ENCODE data around the gene CDK16.

CDK16 gene

GRCh38 chrX:47186096-47186740 lies 32.3 kb upstream of the CDK16 start:
- no peak for ATAC-seq

DNA sequence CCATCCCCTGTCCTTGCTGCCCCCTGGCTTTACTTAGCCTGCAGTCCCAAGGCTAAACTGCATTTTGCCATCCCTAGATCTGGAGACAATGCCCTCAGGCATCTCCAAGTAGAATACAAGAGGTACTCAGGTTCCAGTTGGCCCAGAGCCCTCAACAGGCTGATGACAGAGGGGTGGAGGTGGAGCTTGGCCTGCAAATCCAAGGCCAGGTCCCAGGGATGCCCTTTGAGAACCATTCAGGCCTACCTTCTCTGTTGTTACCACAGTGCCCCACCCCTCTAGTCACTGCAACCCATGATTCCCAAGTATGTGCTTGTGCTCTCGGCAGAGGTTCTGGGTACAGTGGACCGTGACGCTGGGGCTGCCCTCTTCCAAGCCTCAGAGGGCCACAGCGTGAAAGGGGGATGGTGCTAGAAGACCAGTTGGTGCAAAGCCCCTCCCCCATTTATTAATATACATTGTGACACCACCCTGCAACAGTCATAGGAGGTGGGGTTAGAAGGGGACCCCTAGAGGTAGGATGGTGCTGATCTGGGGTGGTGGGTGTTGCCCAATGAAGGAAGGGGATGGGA lies 31.3 kb upstream of the CDK16 start:
- ATAC-seq: no peak

- ATAC-seq: no peak
Observed at GRCh38 chrX:47189906-47190305, 28.6 kb upstream of the CDK16 start.

GRCh38 chrX:47190445-47191269 lies 27.8 kb upstream of the CDK16 start:
- ATAC-seq: peak; percentile 83 to 85

- peak; percentile 27 to 31 for ATAC-seq
Observed at GRCh38 chrX:47191331-47191730, 27.1 kb upstream of the CDK16 start.

GRCh38 chrX:47191806-47192401 lies 26.6 kb upstream of the CDK16 start:
- no peak for ATAC-seq

- ATAC-seq: peak; percentile 69 to 71
Observed at GRCh38 chrX:47193475-47194193, 24.8 kb upstream of the CDK16 start, which contains the start of gene UBA1. TSS of gene UBA1 (plus strand) at chrX:47193829. CDS start at chrX:47198803, 4,974 bp downstream.

- ATAC-seq: no peak
Observed at GRCh38 chrX:47194194-47194787, 24.2 kb upstream of the CDK16 start.

- no peak for ATAC-seq
Observed at GRCh38 chrX:47196098-47196497, 22.4 kb upstream of the CDK16 start.

GRCh38 chrX:47197526-47197925 lies 21.0 kb upstream of the CDK16 start:
- ATAC-seq: no peak

GRCh38 chrX:47198026-47198686 lies 20.3 kb upstream of the CDK16 start:
- no peak for ATAC-seq

DNA sequence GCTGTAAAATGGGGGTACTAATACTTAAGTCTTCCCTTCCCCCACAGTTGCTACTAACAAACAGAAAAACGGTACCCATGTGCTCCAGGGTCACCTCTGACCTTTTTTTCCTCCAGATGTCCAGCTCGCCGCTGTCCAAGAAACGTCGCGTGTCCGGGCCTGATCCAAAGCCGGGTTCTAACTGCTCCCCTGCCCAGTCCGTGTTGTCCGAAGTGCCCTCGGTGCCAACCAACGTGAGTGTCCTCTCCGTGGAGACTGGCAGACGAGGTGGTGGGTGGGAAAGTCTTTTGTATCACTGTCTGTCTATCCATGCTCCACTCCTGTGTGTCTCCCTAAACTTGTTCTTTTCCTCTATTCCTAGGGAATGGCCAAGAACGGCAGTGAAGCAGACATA lies 19.8 kb upstream of the CDK16 start:
- ATAC-seq: no peak

GRCh38 chrX:47199286-47199685 lies 19.2 kb upstream of the CDK16 start:
- ATAC-seq: no peak

DNA sequence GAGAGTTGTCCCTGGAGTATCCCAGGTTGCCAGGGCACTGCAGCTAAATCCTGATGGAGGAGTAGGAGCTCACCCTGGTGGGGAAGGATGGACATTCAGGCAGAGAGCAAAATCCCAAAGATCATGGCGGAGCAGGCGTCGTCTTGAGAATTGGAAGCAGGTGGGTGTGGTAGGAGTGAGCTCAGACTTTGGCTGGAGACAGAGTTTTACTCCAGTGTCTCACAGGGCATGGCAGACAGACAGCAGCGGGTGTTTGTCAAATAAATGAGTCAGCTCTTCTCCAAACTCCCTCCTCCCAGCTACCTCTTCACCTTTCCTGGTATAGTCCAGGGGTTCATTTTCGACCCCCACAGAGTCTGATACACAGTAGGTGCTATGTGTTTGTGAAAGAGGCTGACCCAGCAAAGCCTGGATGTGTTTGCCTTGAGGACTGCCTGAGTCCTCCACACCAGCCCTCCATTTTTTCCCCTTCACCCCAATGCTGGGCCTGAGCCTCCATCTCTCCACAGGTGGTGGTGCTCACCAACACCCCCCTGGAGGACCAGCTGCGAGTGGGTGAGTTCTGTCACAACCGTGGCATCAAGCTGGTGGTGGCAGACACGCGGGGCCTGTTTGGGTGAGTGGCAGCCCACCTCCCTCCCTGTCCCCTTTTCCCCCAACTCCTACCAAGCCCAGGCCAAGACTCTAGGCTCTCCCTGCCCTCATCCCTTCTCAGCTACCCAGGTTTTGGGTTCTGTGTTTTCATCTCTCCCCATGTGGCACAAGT lies 17.9 kb upstream of the CDK16 start:
- ATAC-seq: no peak

DNA sequence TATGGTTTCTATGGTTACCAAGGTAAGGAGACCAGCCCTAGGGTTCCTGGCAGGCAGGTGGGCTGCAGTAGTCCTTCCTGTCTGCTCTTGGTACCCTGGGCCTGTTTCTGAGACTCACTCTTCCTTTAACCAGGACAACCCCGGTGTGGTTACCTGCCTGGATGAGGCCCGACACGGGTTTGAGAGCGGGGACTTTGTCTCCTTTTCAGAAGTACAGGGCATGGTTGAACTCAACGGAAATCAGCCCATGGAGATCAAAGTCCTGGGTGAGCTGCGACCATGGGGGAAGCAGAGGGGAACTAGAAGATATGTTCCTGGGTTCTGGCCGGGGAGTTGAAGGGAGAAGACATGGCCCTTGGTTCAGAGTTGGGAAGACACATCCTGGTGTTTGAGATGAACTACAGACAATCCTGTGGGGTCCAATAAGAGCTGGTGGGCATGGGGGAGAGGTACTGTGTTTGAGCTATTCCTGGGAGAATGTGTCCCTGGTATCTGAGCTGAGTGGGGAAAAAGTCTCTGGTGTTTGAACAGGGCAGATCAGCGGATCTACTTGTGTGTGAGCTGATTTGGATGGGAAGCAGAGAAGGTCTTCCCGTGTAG lies 17.0 kb upstream of the CDK16 start:
- no peak for ATAC-seq

DNA sequence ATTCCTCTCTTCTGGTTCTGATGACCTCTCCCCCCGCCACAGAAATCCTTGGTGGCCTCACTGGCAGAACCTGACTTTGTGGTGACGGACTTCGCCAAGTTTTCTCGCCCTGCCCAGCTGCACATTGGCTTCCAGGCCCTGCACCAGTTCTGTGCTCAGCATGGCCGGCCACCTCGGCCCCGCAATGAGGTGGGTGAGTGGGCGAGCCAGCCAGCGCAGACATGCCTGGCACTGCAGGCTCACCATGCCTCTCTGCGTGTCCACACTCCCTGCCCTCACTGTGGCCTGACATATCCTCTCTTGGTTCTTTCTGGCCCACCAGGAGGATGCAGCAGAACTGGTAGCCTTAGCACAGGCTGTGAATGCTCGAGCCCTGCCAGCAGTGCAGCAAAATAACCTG lies 16.2 kb upstream of the CDK16 start:
- ATAC-seq: no peak

DNA sequence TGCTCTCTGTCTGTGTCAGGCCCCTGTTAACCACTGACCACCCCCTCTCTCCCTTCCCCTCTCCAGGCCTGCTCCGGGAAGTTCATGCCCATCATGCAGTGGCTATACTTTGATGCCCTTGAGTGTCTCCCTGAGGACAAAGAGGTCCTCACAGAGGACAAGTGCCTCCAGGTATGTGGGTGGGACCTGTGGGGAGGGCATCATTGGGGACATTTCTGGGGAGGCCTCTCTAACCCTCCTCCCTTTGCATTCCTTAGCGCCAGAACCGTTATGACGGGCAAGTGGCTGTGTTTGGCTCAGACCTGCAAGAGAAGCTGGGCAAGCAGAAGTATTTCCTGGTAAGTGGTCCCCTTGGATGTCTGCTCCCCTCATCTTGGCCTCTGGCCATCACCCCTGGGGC lies 15.6 kb upstream of the CDK16 start:
- no peak for ATAC-seq

DNA sequence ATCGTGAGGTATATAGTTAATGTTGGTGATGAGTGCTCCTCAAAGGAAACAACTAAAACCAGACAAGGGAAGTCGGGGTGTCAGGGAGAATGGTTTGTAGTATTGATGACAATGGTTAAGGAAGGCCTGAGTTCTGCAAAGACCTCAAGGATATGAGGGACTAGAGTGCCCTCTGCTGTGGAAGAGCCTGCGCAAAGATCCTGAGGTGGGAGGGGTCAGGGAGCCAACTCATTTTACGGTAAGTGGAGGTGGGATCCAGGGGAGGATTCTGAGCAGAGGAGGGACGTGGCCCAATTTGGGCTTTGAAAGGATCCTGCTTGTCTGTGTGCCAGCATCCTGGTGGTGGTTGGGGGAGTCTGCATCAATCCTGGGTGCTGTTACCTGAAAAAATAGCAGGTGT lies 13.5 kb upstream of the CDK16 start:
- no peak for ATAC-seq

DNA sequence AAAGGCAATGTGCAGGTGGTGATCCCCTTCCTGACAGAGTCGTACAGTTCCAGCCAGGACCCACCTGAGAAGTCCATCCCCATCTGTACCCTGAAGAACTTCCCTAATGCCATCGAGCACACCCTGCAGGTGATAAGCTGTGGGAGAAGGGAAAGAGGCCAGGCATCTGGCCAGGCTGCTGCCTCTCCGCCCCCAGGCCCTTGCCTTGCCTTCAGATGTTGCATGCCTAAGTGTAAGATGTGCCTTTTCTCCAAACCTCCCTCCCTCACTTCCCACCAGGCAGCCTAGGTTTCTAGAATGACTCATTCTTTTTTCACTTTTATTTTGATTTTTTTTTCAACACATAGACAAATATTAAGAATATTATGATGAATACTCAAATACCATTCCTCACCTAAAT lies 12.2 kb upstream of the CDK16 start:
- no peak for ATAC-seq

GRCh38 chrX:47208108-47208507 lies 10.4 kb upstream of the CDK16 start:
- no peak for ATAC-seq
